ENCODE results near the gene TNK2. TPM values are rescaled to one million over a fixed set of nuclear protein-coding genes. Genes with fewer than 3 reads are reported as not detected.
A peak's percentile ranks its signal among the peaks of the same experiment; 100 is the strongest.
"Not testable (repeated sequence)": the region's sequence is repeated elsewhere in the genome, so short reads cannot be mapped to it uniquely, and the experiment has no call there.

The TNK2 gene
- total RNA-seq: 35.5 to 39.8 TPM (median 38.6 TPM) in 3 replicates
- long read RNA-seq, partial matches to known transcripts: 1 of 2 reads
- long read RNA-seq, other reads (novel, unspliced or antisense): 1 of 2 reads

GRCh38 chr3:195907934-195908693 is at the start of gene TNK2:
TSS of gene TNK2 (minus strand) at chr3:195908551. CDS start at chr3:195888588, 19,963 bp downstream.
- H3K27me3 Mint-ChIP-seq (ENCODE audit: low read depth): no peaks in the 10 kb centered on the region
- no peak within 1 kb of the TSS for H3K27ac Mint-ChIP-seq (ENCODE audit: unreplicated experiment)
- DNase-seq (ENCODE audit: low spot score): peak; percentile 91
- H3K36me3 Mint-ChIP-seq (ENCODE audit: low read depth): no peaks in the 10 kb centered on the region
- peak within 1 kb of the TSS; percentile 79 for H3K4me3 Mint-ChIP-seq (ENCODE audit: unreplicated experiment)
- peaks cover 33% of the 10 kb centered on the region for H3K4me1 Mint-ChIP-seq (ENCODE audit: low read depth)
- H3K9me3 Mint-ChIP-seq (ENCODE audit: low read depth): no peaks in the 10 kb centered on the region
- TF ChIP-seq, protein P1, sequence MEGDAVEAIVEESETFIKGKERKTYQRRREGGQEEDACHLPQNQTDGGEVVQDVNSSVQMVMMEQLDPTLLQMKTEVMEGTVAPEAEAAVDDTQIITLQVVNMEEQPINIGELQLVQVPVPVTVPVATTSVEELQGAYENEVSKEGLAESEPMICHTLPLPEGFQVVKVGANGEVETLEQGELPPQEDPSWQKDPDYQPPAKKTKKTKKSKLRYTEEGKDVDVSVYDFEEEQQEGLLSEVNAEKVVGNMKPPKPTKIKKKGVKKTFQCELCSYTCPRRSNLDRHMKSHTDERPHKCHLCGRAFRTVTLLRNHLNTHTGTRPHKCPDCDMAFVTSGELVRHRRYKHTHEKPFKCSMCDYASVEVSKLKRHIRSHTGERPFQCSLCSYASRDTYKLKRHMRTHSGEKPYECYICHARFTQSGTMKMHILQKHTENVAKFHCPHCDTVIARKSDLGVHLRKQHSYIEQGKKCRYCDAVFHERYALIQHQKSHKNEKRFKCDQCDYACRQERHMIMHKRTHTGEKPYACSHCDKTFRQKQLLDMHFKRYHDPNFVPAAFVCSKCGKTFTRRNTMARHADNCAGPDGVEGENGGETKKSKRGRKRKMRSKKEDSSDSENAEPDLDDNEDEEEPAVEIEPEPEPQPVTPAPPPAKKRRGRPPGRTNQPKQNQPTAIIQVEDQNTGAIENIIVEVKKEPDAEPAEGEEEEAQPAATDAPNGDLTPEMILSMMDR (IDR thresholded peaks at IDR 0.05): no peak

- H3K27ac Mint-ChIP-seq (ENCODE audit: unreplicated experiment): no peak overlapping the region
- TF ChIP-seq, protein P1 (IDR thresholded peaks at IDR 0.05): no peak
- no peaks in the 10 kb centered on the region for H3K9me3 Mint-ChIP-seq (ENCODE audit: low read depth)
- peaks cover 6% of the 10 kb centered on the region for H3K36me3 Mint-ChIP-seq (ENCODE audit: low read depth)
- no peaks in the 10 kb centered on the region for H3K27me3 Mint-ChIP-seq (ENCODE audit: low read depth)
- H3K4me3 Mint-ChIP-seq (ENCODE audit: unreplicated experiment): no peak overlapping the region
- DNase-seq (ENCODE audit: low spot score): no peak
- H3K4me1 Mint-ChIP-seq (ENCODE audit: low read depth): peaks cover 8% of the 10 kb centered on the region
These were observed 48.2 kb upstream of the TNK2 start for GRCh38 chr3:195956577-195956976.

DNA sequence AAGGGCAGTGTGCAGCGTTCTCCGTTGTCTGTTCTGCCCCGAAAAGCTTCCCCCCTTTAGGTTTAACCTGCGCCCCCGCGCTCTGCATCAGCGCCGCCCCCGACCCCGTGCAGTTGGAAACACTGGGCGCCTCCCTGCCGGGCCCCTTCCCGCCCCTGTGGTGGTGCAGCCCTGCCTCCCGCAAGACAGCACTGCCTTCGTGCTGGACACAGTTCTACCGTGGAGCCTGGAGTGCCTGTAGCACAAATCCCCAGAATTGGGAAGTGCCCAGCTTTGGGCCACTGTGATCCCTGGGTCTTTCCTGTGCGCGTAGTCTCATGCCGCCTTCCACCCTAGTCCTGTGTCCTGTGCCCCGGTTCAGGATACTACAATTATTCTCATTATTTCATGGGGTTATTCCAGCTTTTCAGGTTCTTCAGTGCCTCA is 47.1 kb upstream of the TNK2 start:
- peak overlapping the region; percentile 56 for H3K4me3 Mint-ChIP-seq (ENCODE audit: unreplicated experiment)
- not testable (repeated sequence) for H3K4me1 Mint-ChIP-seq (ENCODE audit: low read depth); DNase-seq (ENCODE audit: low spot score); H3K9me3 Mint-ChIP-seq (ENCODE audit: low read depth); H3K36me3 Mint-ChIP-seq (ENCODE audit: low read depth); H3K27me3 Mint-ChIP-seq (ENCODE audit: low read depth)
- peak overlapping the region; percentile 32 for H3K27ac Mint-ChIP-seq (ENCODE audit: unreplicated experiment)

- Mint-ChIP-seq H3K27ac (ENCODE audit: unreplicated experiment) (peak overlapping the region; percentile 17), H3K4me3 (ENCODE audit: unreplicated experiment) (peak overlapping the region; percentile 77)
- DNase-seq (ENCODE audit: low spot score); H3K9me3 Mint-ChIP-seq (ENCODE audit: low read depth); H3K27me3 Mint-ChIP-seq (ENCODE audit: low read depth); H3K36me3 Mint-ChIP-seq (ENCODE audit: low read depth); H3K4me1 Mint-ChIP-seq (ENCODE audit: low read depth): not testable (repeated sequence)
These were observed 46.4 kb upstream of the TNK2 start for GRCh38 chr3:195954752-195955119.

- peak overlapping the region; percentile 77 for H3K4me3 Mint-ChIP-seq (ENCODE audit: unreplicated experiment)
- not testable (repeated sequence) for H3K9me3 Mint-ChIP-seq (ENCODE audit: low read depth); H3K27me3 Mint-ChIP-seq (ENCODE audit: low read depth); H3K4me1 Mint-ChIP-seq (ENCODE audit: low read depth); DNase-seq (ENCODE audit: low spot score); H3K27ac Mint-ChIP-seq (ENCODE audit: unreplicated experiment); H3K36me3 Mint-ChIP-seq (ENCODE audit: low read depth)
These were observed 45.9 kb upstream of the TNK2 start for GRCh38 chr3:195954052-195954751.

- not testable (repeated sequence) for H3K4me3 Mint-ChIP-seq (ENCODE audit: unreplicated experiment); H3K9me3 Mint-ChIP-seq (ENCODE audit: low read depth); H3K27ac Mint-ChIP-seq (ENCODE audit: unreplicated experiment); H3K27me3 Mint-ChIP-seq (ENCODE audit: low read depth); H3K4me1 Mint-ChIP-seq (ENCODE audit: low read depth); H3K36me3 Mint-ChIP-seq (ENCODE audit: low read depth); DNase-seq (ENCODE audit: low spot score)
These were observed 44.2 kb upstream of the TNK2 start for GRCh38 chr3:195952590-195952989.

- H3K27me3 Mint-ChIP-seq (ENCODE audit: low read depth); DNase-seq (ENCODE audit: low spot score); H3K9me3 Mint-ChIP-seq (ENCODE audit: low read depth); H3K27ac Mint-ChIP-seq (ENCODE audit: unreplicated experiment); H3K4me1 Mint-ChIP-seq (ENCODE audit: low read depth); H3K36me3 Mint-ChIP-seq (ENCODE audit: low read depth); H3K4me3 Mint-ChIP-seq (ENCODE audit: unreplicated experiment): not testable (repeated sequence)
These were observed 43.3 kb upstream of the TNK2 start for GRCh38 chr3:195951443-195952177.

GRCh38 chr3:195950731-195951130 is 42.4 kb upstream of the TNK2 start:
- not testable (repeated sequence) for H3K4me1 Mint-ChIP-seq (ENCODE audit: low read depth); H3K36me3 Mint-ChIP-seq (ENCODE audit: low read depth); H3K27me3 Mint-ChIP-seq (ENCODE audit: low read depth); H3K4me3 Mint-ChIP-seq (ENCODE audit: unreplicated experiment); DNase-seq (ENCODE audit: low spot score); H3K9me3 Mint-ChIP-seq (ENCODE audit: low read depth); H3K27ac Mint-ChIP-seq (ENCODE audit: unreplicated experiment)

- H3K9me3 Mint-ChIP-seq (ENCODE audit: low read depth); H3K36me3 Mint-ChIP-seq (ENCODE audit: low read depth); DNase-seq (ENCODE audit: low spot score); H3K4me1 Mint-ChIP-seq (ENCODE audit: low read depth); H3K27ac Mint-ChIP-seq (ENCODE audit: unreplicated experiment); H3K4me3 Mint-ChIP-seq (ENCODE audit: unreplicated experiment); H3K27me3 Mint-ChIP-seq (ENCODE audit: low read depth): not testable (repeated sequence)
These were observed 41.8 kb upstream of the TNK2 start for GRCh38 chr3:195950164-195950563.

DNA sequence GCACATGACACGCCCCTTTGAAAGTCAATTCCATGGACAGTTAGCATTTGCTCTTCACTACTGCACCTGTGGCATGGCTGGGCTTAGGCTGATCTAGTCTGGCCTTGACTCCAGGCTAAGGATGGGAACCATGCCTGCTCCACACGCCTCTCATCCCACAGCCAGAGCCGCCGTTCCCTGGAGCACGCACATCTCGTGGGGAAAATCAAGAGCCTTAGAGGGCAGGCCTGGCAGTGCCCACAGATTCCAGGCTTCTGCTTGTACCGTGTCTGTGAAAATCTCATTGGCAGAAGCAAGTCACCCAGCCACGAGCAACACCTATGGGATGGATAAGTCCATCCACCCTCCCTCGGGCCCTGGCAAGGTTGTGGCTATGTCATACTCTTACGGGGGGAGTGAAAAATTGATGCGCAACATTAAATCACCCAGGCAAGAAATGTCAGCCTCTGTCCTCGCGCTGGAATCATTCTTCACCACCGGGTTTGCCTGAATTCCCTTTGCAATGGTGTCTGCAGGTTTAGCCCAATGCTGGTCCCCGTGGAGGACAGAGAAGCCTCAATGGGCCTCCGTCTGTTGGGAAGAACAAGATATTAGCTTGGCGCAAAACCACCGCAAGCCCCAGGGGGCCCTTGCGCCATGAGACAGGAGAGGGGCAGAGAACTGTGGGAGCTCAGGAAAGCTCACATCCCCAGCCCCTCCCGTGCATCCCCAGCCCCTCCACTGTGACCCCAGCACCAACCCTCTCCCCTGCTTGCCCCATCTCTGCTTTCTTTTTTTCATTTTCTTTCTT is 38.8 kb upstream of the TNK2 start:
- not testable (repeated sequence) for H3K4me3 Mint-ChIP-seq (ENCODE audit: unreplicated experiment); DNase-seq (ENCODE audit: low spot score); H3K27ac Mint-ChIP-seq (ENCODE audit: unreplicated experiment); H3K27me3 Mint-ChIP-seq (ENCODE audit: low read depth); H3K4me1 Mint-ChIP-seq (ENCODE audit: low read depth)
- H3K36me3 Mint-ChIP-seq (ENCODE audit: low read depth): peaks cover 21% of the 10 kb centered on the region
- H3K9me3 Mint-ChIP-seq (ENCODE audit: low read depth): peaks cover 10% of the 10 kb centered on the region

Measured in chondrocyte (in vitro differentiated cells).